Left lung (tissue), 10 donors: ENCODE measurements around the gene SMIM22. TPM values are rescaled to one million over a fixed set of nuclear protein-coding genes. Genes with fewer than 3 reads are reported as not detected.

Experiments
- ATAC-seq: fragments of 200-7000 bp; cut with Tn5 transposase; one replicate; pipeline ENCODE4 v1.9.1; 2020; ENCODE audit warnings: moderate library complexity
- DNase-seq, 4 donors: peaks; one replicate each; pipeline ENCODE4 v3.0.0-alpha.2; 2013 to 2020
- H3K27ac ChIP-seq, 2 donors: fragments of 200-600 bp; sonication (generic) in 1 of 2; one replicate each; pipeline versions ENCODE4 v1.5.0 to v1.8.0; 2020 to 2021
- H3K27me3 ChIP-seq, 2 donors: fragments of 200-600 bp; sonication (generic) in 1 of 2; one replicate each; pipeline versions ENCODE4 v1.5.0 to v1.8.0; 2020 to 2021
- H3K36me3 ChIP-seq, 2 donors: fragments of 200-600 bp; sonication (generic) in 1 of 2; one replicate each; pipeline versions ENCODE4 v1.5.0 to v1.8.0; 2020 to 2021
- H3K4me1 ChIP-seq, 2 donors: fragments of 200-600 bp; one replicate each; pipeline ENCODE4 v1.8.0; 2021
- H3K4me3 ChIP-seq, 2 donors: fragments of 200-600 bp; sonication (generic) in 1 of 2; one replicate each; pipeline versions ENCODE4 v1.5.0 to v1.8.0; 2020 to 2021; ENCODE audit warnings: mild to moderate bottlenecking in 1 of 2
- H3K9me3 ChIP-seq, 2 donors: fragments of 200-600 bp; sonication (generic) in 1 of 2; one replicate each; pipeline versions ENCODE4 v1.5.0 to v1.8.0; 2020 to 2021
- intact Hi-C, 2 donors: fragments of 100-400 bp; cut with DNase I; formaldehyde crosslinking; loops; one replicate each; pipeline versions ENCODE4 v1.11.2 to v1.14.2; 2022
- polyA plus RNA-seq, 6 donors: library from polyadenylated mRNA; unstranded; fragments of 120-200 nt; gene quantifications; one replicate each; pipeline ENCODE4 v1.2.1, GENCODE V29; 2013; ENCODE audit not compliant: insufficient read length in 6 of 6
- total RNA-seq, 2 donors: library from RNA; stranded (reverse); fragmentation: NEBNext Ultra II Directional; extraction: Animal tissue kit (Norgen Biotek cat#: 25700); gene quantifications; one replicate each; pipeline ENCODE4 v1.2.1, GENCODE V29; 2021
- TF ChIP-seq, protein P1 (sequence below), 2 donors: fragments of 200-600 bp; sonication (generic) in 1 of 2; IDR thresholded peaks; one replicate each; pipeline versions ENCODE4 v1.5.0 to v1.8.0; 2021; ENCODE audit warnings: antibody characterized with exemption in 2 of 2
- donor health status: DM: no; HTN: yes; CAD: no.
- donor health status: DM: no; HTN: no; CAD: no.

Gene SMIM22
- total and polyA plus RNA-seq, 8 donors: 3.4 to 40.5 (median 4.5) TPM

DNA sequence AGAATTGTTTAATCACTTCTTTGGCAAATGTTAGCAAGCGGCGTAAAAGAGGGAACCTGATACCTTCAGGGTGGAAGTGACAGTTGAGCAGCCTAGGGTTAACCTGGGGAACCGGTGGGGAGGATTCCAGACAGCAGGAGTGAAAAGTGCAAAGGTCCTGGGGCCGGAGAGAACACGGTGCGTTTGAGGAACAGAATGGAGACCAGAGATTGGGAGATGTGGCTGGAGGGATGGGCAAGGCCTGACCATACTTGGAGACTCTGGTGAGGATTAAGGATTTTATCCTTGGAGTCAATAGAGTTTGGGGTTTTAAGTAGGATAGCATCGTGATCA, 25.9 kb upstream of the SMIM22 start:
- H3K27me3 ChIP-seq: no peaks in the 10 kb centered on the region
- peaks cover 0 to 10% of the 10 kb centered on the region in 2 donors for H3K36me3 ChIP-seq
- peak overlapping the region; percentile 47 to 99 for H3K4me3 ChIP-seq
- no peak for ATAC-seq
- TF ChIP-seq, protein P1, sequence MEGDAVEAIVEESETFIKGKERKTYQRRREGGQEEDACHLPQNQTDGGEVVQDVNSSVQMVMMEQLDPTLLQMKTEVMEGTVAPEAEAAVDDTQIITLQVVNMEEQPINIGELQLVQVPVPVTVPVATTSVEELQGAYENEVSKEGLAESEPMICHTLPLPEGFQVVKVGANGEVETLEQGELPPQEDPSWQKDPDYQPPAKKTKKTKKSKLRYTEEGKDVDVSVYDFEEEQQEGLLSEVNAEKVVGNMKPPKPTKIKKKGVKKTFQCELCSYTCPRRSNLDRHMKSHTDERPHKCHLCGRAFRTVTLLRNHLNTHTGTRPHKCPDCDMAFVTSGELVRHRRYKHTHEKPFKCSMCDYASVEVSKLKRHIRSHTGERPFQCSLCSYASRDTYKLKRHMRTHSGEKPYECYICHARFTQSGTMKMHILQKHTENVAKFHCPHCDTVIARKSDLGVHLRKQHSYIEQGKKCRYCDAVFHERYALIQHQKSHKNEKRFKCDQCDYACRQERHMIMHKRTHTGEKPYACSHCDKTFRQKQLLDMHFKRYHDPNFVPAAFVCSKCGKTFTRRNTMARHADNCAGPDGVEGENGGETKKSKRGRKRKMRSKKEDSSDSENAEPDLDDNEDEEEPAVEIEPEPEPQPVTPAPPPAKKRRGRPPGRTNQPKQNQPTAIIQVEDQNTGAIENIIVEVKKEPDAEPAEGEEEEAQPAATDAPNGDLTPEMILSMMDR (IDR thresholded peaks at IDR 0.05): no peak
- H3K4me1 ChIP-seq: peaks cover 13 to 33% of the 10 kb centered on the region in 2 donors
- H3K27ac ChIP-seq: peak overlapping the region in 1 of 2 donors; percentile 87
- DNase-seq: no peak
- intact Hi-C loops: no loop called here
- H3K9me3 ChIP-seq: no peaks in the 10 kb centered on the region

DNA sequence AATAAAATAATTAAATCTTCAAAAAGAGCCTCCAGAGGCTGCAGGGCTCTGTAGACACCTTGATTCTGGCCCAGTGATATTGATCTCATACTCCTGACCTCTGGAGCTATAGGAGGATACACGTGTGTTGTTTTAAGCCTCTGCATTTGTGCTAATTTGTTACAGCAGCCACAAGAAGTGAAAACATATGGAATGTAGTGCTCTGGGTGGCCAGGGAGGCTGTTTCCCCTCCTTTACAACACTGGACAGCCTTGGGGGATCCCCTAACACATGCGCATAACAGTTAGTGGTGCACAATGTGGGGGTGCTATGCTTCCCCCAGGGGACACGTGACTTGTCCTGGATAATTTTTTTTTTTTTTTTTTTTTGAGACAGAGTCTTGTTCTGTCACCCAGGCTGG, 23.5 kb upstream of the SMIM22 start:
- ATAC-seq: no peak
- H3K27ac ChIP-seq: no peak overlapping the region
- TF ChIP-seq, protein P1 (IDR thresholded peaks at IDR 0.05): no peak

DNA sequence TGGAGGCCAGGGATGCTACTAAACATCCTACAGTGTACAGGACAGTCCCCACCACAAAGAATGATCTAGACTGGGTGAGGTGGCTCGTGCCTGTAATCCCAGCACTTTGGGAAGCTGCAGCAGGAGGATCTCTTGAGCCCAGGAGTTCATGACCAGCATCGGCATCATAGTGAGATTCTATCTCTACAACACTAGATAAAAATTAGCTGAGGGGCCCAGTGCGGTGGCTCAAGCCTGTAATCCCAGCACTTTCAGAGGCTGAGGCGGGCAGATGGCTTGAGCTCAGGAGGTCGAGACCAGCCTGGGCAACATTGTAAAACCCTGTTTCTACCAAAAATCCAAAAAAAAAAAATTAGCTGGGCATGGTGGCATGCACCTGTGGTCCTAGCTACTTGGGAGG, 22.8 kb upstream of the SMIM22 start:
- DNase-seq: no peak
- Histone ChIP-seq H3K9me3 (no peaks in the 10 kb centered on the region), H3K4me1 (peaks cover 6 to 17% of the 10 kb centered on the region in 2 donors), H3K4me3 (no peak overlapping the region), H3K27me3 (no peaks in the 10 kb centered on the region), H3K36me3 (no peaks in the 10 kb centered on the region), H3K27ac (no peak overlapping the region)
- TF ChIP-seq, protein P1 (IDR thresholded peaks at IDR 0.05): no peak
- intact Hi-C loops: no loop called here
- no peak for ATAC-seq

More for the DNA sequence above, 23.5 kb upstream of the SMIM22 start:
- Histone ChIP-seq H3K4me3 (no peak overlapping the region), H3K4me1 (peaks cover 6 to 18% of the 10 kb centered on the region in 2 donors), H3K27me3 (no peaks in the 10 kb centered on the region), H3K36me3 (no peaks in the 10 kb centered on the region), H3K9me3 (no peaks in the 10 kb centered on the region)
- intact Hi-C loops: no loop called here
- DNase-seq: no peak

DNA sequence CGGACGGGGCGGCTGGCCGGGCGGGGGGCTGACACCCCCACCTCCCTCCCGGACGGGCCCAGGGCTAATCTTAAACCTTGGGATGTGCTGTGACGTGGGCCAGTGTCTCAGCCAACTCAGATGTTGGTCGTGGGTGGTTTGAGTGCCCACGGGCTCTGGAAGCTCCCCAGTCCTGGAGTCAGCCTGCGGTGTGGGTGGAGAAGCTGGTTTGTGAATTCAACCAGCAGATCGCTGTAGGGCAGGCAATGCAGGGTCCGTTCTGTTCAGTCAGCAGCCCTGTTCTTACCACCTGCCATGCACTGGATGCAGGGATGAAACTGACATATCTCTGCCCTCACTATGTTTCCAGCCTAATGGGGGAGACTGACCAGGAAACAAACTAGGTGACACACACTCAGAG, 20.2 kb upstream of the SMIM22 start:
- ATAC-seq: no peak
- peaks cover 0 to 6% of the 10 kb centered on the region in 2 donors for H3K4me1 ChIP-seq
- H3K4me3 ChIP-seq: no peak overlapping the region
- H3K9me3 ChIP-seq: no peaks in the 10 kb centered on the region
- intact Hi-C loops: no loop called here
- TF ChIP-seq, protein P1 (IDR thresholded peaks at IDR 0.05): no peak
- H3K27ac ChIP-seq: no peak overlapping the region
- no peaks in the 10 kb centered on the region for H3K36me3 ChIP-seq
- DNase-seq: no peak
- H3K27me3 ChIP-seq: no peaks in the 10 kb centered on the region

DNA sequence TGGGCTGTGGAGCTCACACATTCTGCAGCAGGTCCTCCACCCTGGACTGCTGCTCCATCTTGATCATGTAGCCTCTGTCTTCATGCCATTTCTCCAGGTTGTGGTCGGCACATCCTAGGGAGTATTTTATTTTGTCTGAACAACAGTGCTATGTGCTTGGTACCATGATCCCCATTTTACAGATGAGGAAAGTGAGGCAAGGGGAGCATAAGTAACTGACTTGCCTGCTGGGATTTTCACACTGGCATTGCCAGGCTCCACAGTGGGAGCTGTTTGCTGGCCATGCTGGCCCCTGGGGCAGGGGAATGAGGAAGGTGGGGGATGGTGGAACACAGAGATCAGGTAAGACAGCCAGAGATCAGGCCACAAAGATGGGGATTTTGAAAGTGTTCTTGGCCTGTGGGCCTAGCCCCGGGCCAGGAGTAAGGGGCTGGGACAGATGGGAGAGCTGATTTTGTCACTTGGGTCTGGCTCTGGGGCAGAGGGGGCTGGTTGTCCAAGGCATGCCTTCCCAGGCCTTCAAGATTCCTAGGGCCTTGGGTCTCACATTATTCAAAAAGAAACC, 18.9 kb upstream of the SMIM22 start:
- no peak for ATAC-seq
- Histone ChIP-seq H3K4me1 (peaks cover 0 to 6% of the 10 kb centered on the region in 2 donors), H3K36me3 (no peaks in the 10 kb centered on the region), H3K4me3 (no peak overlapping the region), H3K27ac (no peak overlapping the region), H3K9me3 (no peaks in the 10 kb centered on the region), H3K27me3 (no peaks in the 10 kb centered on the region)
- TF ChIP-seq, protein P1 (IDR thresholded peaks at IDR 0.05): no peak
- no peak for DNase-seq
- intact Hi-C loops: no loop called here
